Mucosa of rectum (tissue), 2 donors: Measurements from ENCODE around the gene MIGA2.
A peak's percentile ranks its signal among the peaks of the same experiment; 100 is the strongest.

Experiments
- H3K27ac ChIP-seq, 2 donors: one replicate each; pipeline ENCODE4 v1.7.0; 2013; ENCODE audit warnings: inconsistent platforms in 2 of 2, low read depth in 2 of 2, low read length in 2 of 2
- H3K27me3 ChIP-seq, 2 donors: one replicate each; pipeline ENCODE4 v1.7.0; 2013; ENCODE audit warnings: low read length in 2 of 2; ENCODE audit not compliant: control insufficient read depth in 2 of 2, insufficient read depth in 2 of 2
- H3K36me3 ChIP-seq, 2 donors: one replicate each; pipeline ENCODE4 v1.7.0; 2013; ENCODE audit warnings: low read length in 2 of 2; ENCODE audit not compliant: control insufficient read depth in 2 of 2, insufficient read depth in 2 of 2
- H3K4me1 ChIP-seq, 2 donors: one replicate each; pipeline ENCODE4 v1.7.0; 2013; ENCODE audit warnings: low read length in 2 of 2, mild to moderate bottlenecking in 1 of 2; ENCODE audit not compliant: control insufficient read depth in 2 of 2, insufficient read depth in 2 of 2
- H3K4me3 ChIP-seq, 2 donors: one replicate each; pipeline ENCODE4 v1.7.0; 2013; ENCODE audit warnings: low read length in 2 of 2
- H3K9ac ChIP-seq, 2 donors: one replicate each; pipeline ENCODE4 v1.7.0; 2013; ENCODE audit warnings: low read length in 2 of 2, low read depth in 1 of 2, mild to moderate bottlenecking in 1 of 2
- H3K9me3 ChIP-seq, 2 donors: one replicate each; pipeline ENCODE4 v1.7.0; 2013; ENCODE audit warnings: low read length in 2 of 2; ENCODE audit not compliant: control insufficient read depth in 2 of 2
- donor health status: healthy.
- donor health status: Normal muscosa, but diverticular disease.

Gene MIGA2

DNA sequence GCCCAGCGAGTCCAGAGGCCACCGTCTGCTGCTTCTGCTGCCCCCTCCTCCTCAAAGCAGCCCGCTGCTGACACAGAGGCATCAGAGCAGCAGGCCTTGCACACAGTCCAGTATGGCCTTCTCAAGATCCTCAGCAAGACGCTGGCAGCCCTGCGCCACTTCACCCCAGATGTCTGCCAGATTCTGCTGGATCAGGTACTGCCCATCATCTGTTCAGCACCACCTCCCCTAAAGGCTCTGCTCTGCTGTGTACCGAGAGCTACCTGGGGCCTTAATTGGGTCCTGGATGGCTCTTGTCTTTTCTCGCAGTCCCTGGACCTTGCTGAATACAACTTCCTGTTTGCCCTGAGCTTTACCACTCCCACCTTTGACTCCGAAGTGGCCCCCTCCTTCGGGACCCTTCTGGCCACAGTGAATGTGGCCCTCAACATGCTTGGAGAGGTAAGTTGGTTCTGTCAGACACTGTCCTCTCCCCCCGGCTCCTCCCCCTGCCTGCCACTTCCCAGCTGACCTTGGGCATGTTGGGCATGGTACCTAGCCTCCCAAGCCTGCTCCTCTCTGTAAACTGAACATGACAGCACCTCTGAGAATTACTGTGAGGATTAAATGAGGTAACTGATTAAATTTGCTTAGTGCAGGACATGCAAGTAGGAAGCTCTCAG lies 31.0 kb upstream of the MIGA2 start:
- no peak overlapping the region for H3K27ac ChIP-seq

DNA sequence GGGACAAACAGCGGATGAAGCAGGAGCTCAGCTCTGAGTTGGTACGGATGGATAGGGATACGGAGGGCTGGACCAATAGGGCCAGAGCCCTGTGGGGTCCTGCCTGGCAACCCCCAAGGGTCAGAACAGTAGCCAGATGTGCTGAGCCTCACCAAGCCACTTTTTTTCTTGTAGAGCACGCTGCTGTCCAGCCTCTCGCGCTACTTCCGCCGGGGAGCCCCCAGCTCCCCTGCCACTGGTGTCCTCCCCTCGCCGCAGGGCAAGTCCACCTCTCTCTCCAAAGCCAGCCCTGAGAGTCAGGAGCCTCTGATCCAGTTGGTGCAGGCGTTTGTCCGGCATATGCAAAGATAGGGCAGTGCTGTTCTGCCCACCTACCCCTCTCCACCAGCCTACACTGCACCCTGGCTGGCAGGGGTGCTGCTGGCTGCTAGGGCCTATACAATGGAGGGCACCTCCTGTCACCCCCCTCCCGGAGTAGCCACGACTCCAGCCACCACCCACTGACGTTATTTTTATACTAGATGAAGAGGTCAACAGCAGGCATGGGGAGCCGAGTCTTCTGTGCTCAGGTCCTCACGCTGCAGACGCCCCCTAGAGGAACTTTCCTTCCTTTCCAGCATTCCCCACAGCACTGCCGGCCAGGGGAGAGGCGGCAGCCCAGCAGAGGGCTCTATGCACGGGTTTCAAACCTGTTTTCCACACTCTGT lies 29.9 kb upstream of the MIGA2 start:
- Histone ChIP-seq H3K9me3 (no peaks in the 10 kb centered on the region), H3K27ac (peak overlapping the region in 1 of 2 donors; percentile 38), H3K36me3 (peaks cover 59 to 60% of the 10 kb centered on the region in 2 donors), H3K27me3 (no peaks in the 10 kb centered on the region), H3K4me3 (no peak overlapping the region), H3K4me1 (no peaks in the 10 kb centered on the region), H3K9ac (no peak overlapping the region)

More for the DNA sequence above, 31.0 kb upstream of the MIGA2 start:
- no peaks in the 10 kb centered on the region for H3K4me1 ChIP-seq
- no peak overlapping the region for H3K4me3 ChIP-seq
- no peak overlapping the region for H3K9ac ChIP-seq
- no peaks in the 10 kb centered on the region for H3K27me3 ChIP-seq
- no peaks in the 10 kb centered on the region for H3K9me3 ChIP-seq
- peaks cover 57 to 60% of the 10 kb centered on the region in 2 donors for H3K36me3 ChIP-seq

- Histone ChIP-seq H3K27me3 (no peaks in the 10 kb centered on the region), H3K9me3 (no peaks in the 10 kb centered on the region), H3K4me1 (no peaks in the 10 kb centered on the region), H3K27ac (no peak overlapping the region), H3K36me3 (peaks cover 58 to 59% of the 10 kb centered on the region in 2 donors), H3K9ac (no peak overlapping the region), H3K4me3 (no peak overlapping the region)
These were observed 29.2 kb upstream of the MIGA2 start for GRCh38 chr9:129007035-129007765.

DNA sequence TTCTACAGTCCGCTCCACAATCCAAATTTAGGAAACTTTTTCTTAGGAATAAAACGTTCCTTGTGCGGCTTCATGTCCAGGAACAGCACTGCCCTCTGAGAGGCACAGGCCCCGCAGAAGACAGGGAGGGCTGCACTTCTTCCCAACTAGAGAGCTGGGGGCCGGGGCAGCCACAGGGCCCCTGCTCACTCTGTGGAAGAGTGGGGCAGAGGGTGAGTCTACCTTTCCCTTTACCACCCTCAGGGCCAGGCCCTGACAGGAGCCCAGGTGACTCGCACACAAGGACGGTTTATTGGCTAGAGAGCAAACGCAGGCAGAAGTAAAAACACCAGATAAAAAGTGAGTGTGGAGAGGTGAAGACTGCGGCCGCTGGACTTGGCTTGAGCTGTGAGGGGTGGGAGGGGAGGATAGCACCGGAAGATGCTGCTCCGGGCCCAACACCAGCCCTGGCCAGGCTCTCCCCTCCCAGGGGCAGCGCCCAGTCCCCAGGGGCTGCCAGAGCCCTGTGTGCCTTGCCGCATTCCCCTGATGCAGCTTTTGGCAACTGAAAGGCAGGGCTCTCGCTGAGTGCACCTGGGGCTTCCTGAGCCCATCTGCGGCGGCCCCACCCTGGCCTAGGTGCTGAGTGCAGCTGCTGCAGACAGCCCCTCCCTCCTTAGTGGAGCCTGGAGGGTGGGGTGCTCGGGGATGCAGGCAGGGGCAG lies 28.5 kb upstream of the MIGA2 start:
- Histone ChIP-seq H3K9me3 (no peaks in the 10 kb centered on the region), H3K36me3 (peaks cover 58 to 59% of the 10 kb centered on the region in 2 donors), H3K4me1 (no peaks in the 10 kb centered on the region), H3K27ac (no peak overlapping the region), H3K4me3 (no peak overlapping the region), H3K9ac (no peak overlapping the region), H3K27me3 (no peaks in the 10 kb centered on the region)

DNA sequence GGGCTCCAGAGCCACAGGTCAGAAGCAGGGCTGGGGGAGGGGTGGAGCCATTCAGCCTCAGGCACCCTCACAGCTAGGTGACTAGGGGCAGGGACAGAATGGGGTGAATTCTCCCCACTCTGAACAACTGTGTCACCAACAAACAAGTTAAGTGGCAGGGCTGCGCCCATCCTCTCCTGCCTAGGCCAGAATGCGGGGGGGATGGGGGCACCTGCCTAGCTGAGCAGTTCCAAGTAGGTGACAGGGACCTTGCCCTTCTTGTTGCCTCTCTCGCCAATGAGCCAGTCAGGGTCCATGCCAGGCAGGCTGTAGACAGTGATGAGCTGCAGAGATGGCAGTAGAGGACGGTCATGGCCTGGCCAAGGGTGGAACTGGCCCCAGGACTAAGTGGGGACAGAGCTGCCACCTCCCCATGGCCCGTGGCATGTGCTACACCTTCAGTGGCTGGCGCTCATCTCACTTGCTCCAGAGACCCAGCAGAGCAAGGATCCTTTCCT lies 27.9 kb upstream of the MIGA2 start:
- H3K9me3 ChIP-seq = no peaks in the 10 kb centered on the region
- H3K27me3 ChIP-seq = no peaks in the 10 kb centered on the region
- H3K27ac ChIP-seq = no peak overlapping the region
- no peak overlapping the region for H3K9ac ChIP-seq
- H3K36me3 ChIP-seq = peaks cover 58 to 60% of the 10 kb centered on the region in 2 donors
- H3K4me1 ChIP-seq = no peaks in the 10 kb centered on the region
- H3K4me3 ChIP-seq = no peak overlapping the region

DNA sequence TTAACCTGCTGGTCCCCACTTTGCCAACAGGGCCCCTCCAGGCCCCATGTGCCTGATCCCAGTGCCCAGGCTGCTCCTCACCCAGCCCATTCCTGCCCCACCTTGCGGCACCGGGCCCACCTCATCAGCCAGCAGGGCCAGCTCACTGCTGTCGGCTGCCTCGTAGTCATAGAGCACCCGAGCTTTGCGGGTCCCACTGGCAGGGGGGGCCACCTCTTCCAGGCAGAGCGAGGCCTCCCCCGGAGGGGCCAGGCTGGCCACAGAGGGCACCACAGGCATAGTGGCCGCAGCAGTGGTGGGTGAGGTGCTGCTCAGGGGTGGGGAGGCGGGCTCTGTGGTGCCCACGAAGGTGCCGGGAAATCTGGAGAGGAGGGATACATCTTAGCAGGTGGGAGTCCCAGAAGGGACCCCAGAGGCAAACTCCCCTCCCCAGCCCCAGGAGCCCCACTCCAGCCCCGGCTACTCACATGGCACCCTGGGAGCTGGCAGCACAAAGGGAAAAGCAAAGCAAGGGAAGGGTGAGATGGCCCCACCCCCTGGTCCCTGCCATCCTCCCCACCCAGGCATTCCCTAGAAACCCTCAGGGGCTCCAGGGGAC lies 27.3 kb upstream of the MIGA2 start:
- no peak overlapping the region for H3K4me3 ChIP-seq
- no peak overlapping the region for H3K27ac ChIP-seq
- peaks cover 62 to 65% of the 10 kb centered on the region in 2 donors for H3K36me3 ChIP-seq
- no peaks in the 10 kb centered on the region for H3K27me3 ChIP-seq
- H3K9me3 ChIP-seq = no peaks in the 10 kb centered on the region
- no peaks in the 10 kb centered on the region for H3K4me1 ChIP-seq
- H3K9ac ChIP-seq = no peak overlapping the region

- peaks cover 65 to 70% of the 10 kb centered on the region in 2 donors for H3K36me3 ChIP-seq
These were observed 26.8 kb upstream of the MIGA2 start for GRCh38 chr9:129009584-129010141.

GRCh38 chr9:129010267-129010975 lies 26.0 kb upstream of the MIGA2 start:
- no peaks in the 10 kb centered on the region for H3K4me1 ChIP-seq
- H3K27ac ChIP-seq = no peak overlapping the region
- peaks cover 58 to 68% of the 10 kb centered on the region in 2 donors for H3K36me3 ChIP-seq
- no peaks in the 10 kb centered on the region for H3K9me3 ChIP-seq
- H3K4me3 ChIP-seq = no peak overlapping the region
- H3K27me3 ChIP-seq = no peaks in the 10 kb centered on the region
- no peak overlapping the region for H3K9ac ChIP-seq

More at GRCh38 chr9:129009584-129010141, 26.8 kb upstream of the MIGA2 start:
- no peak overlapping the region for H3K27ac ChIP-seq
- H3K9ac ChIP-seq = no peak overlapping the region
- H3K27me3 ChIP-seq = no peaks in the 10 kb centered on the region
- no peak overlapping the region for H3K4me3 ChIP-seq
- no peaks in the 10 kb centered on the region for H3K9me3 ChIP-seq
- no peaks in the 10 kb centered on the region for H3K4me1 ChIP-seq

DNA sequence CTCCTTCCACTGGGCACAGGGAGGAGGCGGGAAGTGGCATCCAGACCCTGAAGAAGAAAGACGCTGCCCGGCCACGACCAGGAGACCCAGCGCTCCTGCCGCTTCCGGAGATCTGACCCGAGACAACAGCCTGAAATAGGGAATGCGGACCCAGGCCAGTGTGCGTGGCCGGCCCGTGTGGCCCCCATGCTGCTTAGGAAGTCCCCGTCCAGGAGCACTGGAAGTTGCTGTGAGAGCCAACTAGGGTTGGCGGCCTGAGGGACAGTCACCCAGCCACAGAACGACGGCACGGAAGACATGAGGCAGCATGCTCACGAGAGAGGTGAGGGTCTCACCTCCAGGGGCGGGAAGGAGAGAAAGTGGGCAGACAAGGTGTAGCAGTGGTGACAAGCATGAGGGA lies 25.3 kb upstream of the MIGA2 start:
- peaks cover 53 to 60% of the 10 kb centered on the region in 2 donors for H3K36me3 ChIP-seq
- no peak overlapping the region for H3K4me3 ChIP-seq
- no peaks in the 10 kb centered on the region for H3K9me3 ChIP-seq
- H3K27ac ChIP-seq = no peak overlapping the region
- H3K27me3 ChIP-seq = no peaks in the 10 kb centered on the region
- no peak overlapping the region for H3K9ac ChIP-seq
- no peaks in the 10 kb centered on the region for H3K4me1 ChIP-seq
